ENCODE measurements around the gene STEAP1B. TPM values are rescaled to one million over a fixed set of nuclear protein-coding genes. Genes with fewer than 3 reads are reported as not detected.
"Not testable (repeated sequence)": the region's sequence is repeated elsewhere in the genome, so short reads cannot be mapped to it uniquely, and the experiment has no call there.

STEAP1B gene
- total RNA-seq, 5 donors from 2014 or later (not counting 1 experiment from before 2014, with no cell fraction given), result 0.28 to 0.44 (median 0.31) TPM; not detected in 1

GRCh38 chr7:22543169-22543568, 43.2 kb upstream of the STEAP1B start:
- CTCF ChIA-PET, result no interaction called here
- Histone ChIP-seq H3K4me1 (ENCODE audit: control insufficient read depth in 1 of 2, extremely low read depth in 1 of 2, insufficient read depth in 2 of 2, low read length in 2 of 2) (no peaks in the 10 kb centered on the region), H3K27me3 (replicated peaks in 1 of 2; ENCODE audit: control insufficient read depth in 2 of 2, extremely low read depth in 1 of 2, insufficient read depth in 2 of 2, low read length in 1 of 2) (peaks cover 2 to 3% of the 10 kb centered on the region in 2 experiments), H3K36me3 (ENCODE audit: control insufficient read depth in 2 of 2, extremely low read depth in 1 of 2, insufficient read depth in 1 of 2, low read length in 1 of 2) (no peaks in the 10 kb centered on the region), H3K9me3 (no peaks in the 10 kb centered on the region), H3K27ac (ENCODE audit: low read length) (no peak overlapping the region), H3K4me3 (ENCODE audit: control insufficient read depth in 1 of 2, extremely low read depth in 1 of 2, low read length in 1 of 2) (no peak overlapping the region)
- Mint-ChIP-seq H3K27ac (no peak overlapping the region), H3K9me3 (no peaks in the 10 kb centered on the region), H3K4me3 (no peak overlapping the region), H3K4me1 (no peaks in the 10 kb centered on the region), H3K27me3 (peaks cover 26 to 33% of the 10 kb centered on the region in 2 donors), H3K36me3 (no peaks in the 10 kb centered on the region)
- DNase-seq, result no peak
- ATAC-seq (replicated peaks in 1 of 4), result no peak
- WGBS (ENCODE audit: insufficient coverage), result 93% methylated on average over 3 of the region's 7 CpGs
- POLR2A ChIA-PET, result no interaction called here

- no peak for ATAC-seq (replicated peaks in 1 of 4)
- no peaks in the 10 kb centered on the region for H3K4me1 Mint-ChIP-seq
- ChIA-PET CTCF (interaction anchor here in 1 of 2 donors (0.7 kb wide), 1 partner anchor 226 kb away, joined by 3 read pairs; no protein-coding TSS in a partner anchor), POLR2A (no interaction called here)
- Histone ChIP-seq H3K9me3 (no peaks in the 10 kb centered on the region), H3K4me1 (ENCODE audit: control insufficient read depth in 1 of 2, extremely low read depth in 1 of 2, insufficient read depth in 2 of 2, low read length in 2 of 2) (no peaks in the 10 kb centered on the region), H3K27ac (ENCODE audit: low read length) (no peak overlapping the region), H3K36me3 (ENCODE audit: control insufficient read depth in 2 of 2, extremely low read depth in 1 of 2, insufficient read depth in 1 of 2, low read length in 1 of 2) (no peaks in the 10 kb centered on the region), H3K27me3 (replicated peaks in 1 of 2; ENCODE audit: control insufficient read depth in 2 of 2, extremely low read depth in 1 of 2, insufficient read depth in 2 of 2, low read length in 1 of 2) (peaks cover under 1 to 3% of the 10 kb centered on the region in 2 experiments), H3K4me3 (ENCODE audit: control insufficient read depth in 1 of 2, extremely low read depth in 1 of 2, low read length in 1 of 2) (no peak overlapping the region)
- H3K4me3 Mint-ChIP-seq, result no peak overlapping the region
- H3K27me3 Mint-ChIP-seq, result peaks cover 26 to 30% of the 10 kb centered on the region in 2 donors
- DNase-seq, result no peak
- H3K36me3 Mint-ChIP-seq, result no peaks in the 10 kb centered on the region
- no peak overlapping the region for H3K27ac Mint-ChIP-seq
- 76% methylated on average over 3 of the region's 5 CpGs for WGBS (ENCODE audit: insufficient coverage)
- no peaks in the 10 kb centered on the region for H3K9me3 Mint-ChIP-seq
These were observed 42.7 kb upstream of the STEAP1B start for GRCh38 chr7:22542669-22543068.

- CTCF ChIA-PET, result interaction anchor here in 1 of 2 donors (0.7 kb wide), 1 partner anchor 225 kb away, joined by 3 read pairs; no protein-coding TSS in a partner anchor
- Mint-ChIP-seq H3K4me1 (no peaks in the 10 kb centered on the region), H3K9me3 (no peaks in the 10 kb centered on the region), H3K4me3 (no peak overlapping the region), H3K27me3 (peaks cover 26 to 30% of the 10 kb centered on the region in 2 donors), H3K36me3 (no peaks in the 10 kb centered on the region), H3K27ac (no peak overlapping the region)
- Histone ChIP-seq H3K36me3 (ENCODE audit: control insufficient read depth in 2 of 2, extremely low read depth in 1 of 2, insufficient read depth in 1 of 2, low read length in 1 of 2) (no peaks in the 10 kb centered on the region), H3K9me3 (no peaks in the 10 kb centered on the region), H3K4me3 (ENCODE audit: control insufficient read depth in 1 of 2, extremely low read depth in 1 of 2, low read length in 1 of 2) (no peak overlapping the region), H3K27ac (ENCODE audit: low read length) (no peak overlapping the region), H3K4me1 (ENCODE audit: control insufficient read depth in 1 of 2, extremely low read depth in 1 of 2, insufficient read depth in 2 of 2, low read length in 2 of 2) (no peaks in the 10 kb centered on the region), H3K27me3 (replicated peaks in 1 of 2; ENCODE audit: control insufficient read depth in 2 of 2, extremely low read depth in 1 of 2, insufficient read depth in 2 of 2, low read length in 1 of 2) (peaks cover 0 to 3% of the 10 kb centered on the region in 2 experiments)
- POLR2A ChIA-PET, result no interaction called here
- WGBS (ENCODE audit: insufficient coverage), result 75% methylated on average over 1 of the region's 5 CpGs
- ATAC-seq (replicated peaks in 1 of 4), result no peak
- DNase-seq, result no peak
These were observed 42.3 kb upstream of the STEAP1B start for GRCh38 chr7:22542254-22542653.

- H3K36me3 ChIP-seq (ENCODE audit: control insufficient read depth in 2 of 2, extremely low read depth in 1 of 2, insufficient read depth in 1 of 2, low read length in 1 of 2), result no peaks in the 10 kb centered on the region
- peaks cover 22 to 30% of the 10 kb centered on the region in 2 donors for H3K27me3 Mint-ChIP-seq
- WGBS (ENCODE audit: insufficient coverage), result 93% methylated on average over 2 of the region's 6 CpGs
- no peak for DNase-seq
- POLR2A ChIA-PET, result no interaction called here
- H3K27me3 ChIP-seq (replicated peaks in 1 of 2; ENCODE audit: control insufficient read depth in 2 of 2, extremely low read depth in 1 of 2, insufficient read depth in 2 of 2, low read length in 1 of 2), result peaks cover 0 to 3% of the 10 kb centered on the region in 2 experiments
- CTCF ChIA-PET, result no interaction called here
- H3K4me1 Mint-ChIP-seq, result no peaks in the 10 kb centered on the region
- H3K9me3 ChIP-seq, result no peaks in the 10 kb centered on the region
- H3K27ac ChIP-seq (ENCODE audit: low read length), result no peak overlapping the region
- H3K27ac Mint-ChIP-seq, result no peak overlapping the region
- ATAC-seq (replicated peaks in 1 of 4), result no peak
- no peaks in the 10 kb centered on the region for H3K36me3 Mint-ChIP-seq
- H3K4me3 Mint-ChIP-seq, result no peak overlapping the region
- H3K4me3 ChIP-seq (ENCODE audit: control insufficient read depth in 1 of 2, extremely low read depth in 1 of 2, low read length in 1 of 2), result no peak overlapping the region
- H3K4me1 ChIP-seq (ENCODE audit: control insufficient read depth in 1 of 2, extremely low read depth in 1 of 2, insufficient read depth in 2 of 2, low read length in 2 of 2), result no peaks in the 10 kb centered on the region
- no peaks in the 10 kb centered on the region for H3K9me3 Mint-ChIP-seq
These were observed 41.8 kb upstream of the STEAP1B start for GRCh38 chr7:22541789-22542188.

GRCh38 chr7:22528537-22528936, 28.5 kb upstream of the STEAP1B start:
- H3K9me3 ChIP-seq; DNase-seq; H3K27me3 ChIP-seq (replicated peaks in 1 of 2; ENCODE audit: control insufficient read depth in 2 of 2, extremely low read depth in 1 of 2, insufficient read depth in 2 of 2, low read length in 1 of 2); H3K36me3 Mint-ChIP-seq; H3K27ac Mint-ChIP-seq; CTCF ChIA-PET; H3K36me3 ChIP-seq (ENCODE audit: control insufficient read depth in 2 of 2, extremely low read depth in 1 of 2, insufficient read depth in 1 of 2, low read length in 1 of 2); H3K9me3 Mint-ChIP-seq; ATAC-seq (replicated peaks in 1 of 4); H3K27ac ChIP-seq (ENCODE audit: low read length); H3K4me3 Mint-ChIP-seq; POLR2A ChIA-PET; H3K4me1 Mint-ChIP-seq; H3K4me1 ChIP-seq (ENCODE audit: control insufficient read depth in 1 of 2, extremely low read depth in 1 of 2, insufficient read depth in 2 of 2, low read length in 2 of 2); H3K4me3 ChIP-seq (ENCODE audit: control insufficient read depth in 1 of 2, extremely low read depth in 1 of 2, low read length in 1 of 2): not testable (repeated sequence)
- peaks cover 22 to 26% of the 10 kb centered on the region in 2 donors for H3K27me3 Mint-ChIP-seq
- no CpG with 5 or more reads among the region's 14 CpGs for WGBS (ENCODE audit: insufficient coverage)

- H3K36me3 Mint-ChIP-seq; H3K4me1 Mint-ChIP-seq; DNase-seq; H3K4me1 ChIP-seq (ENCODE audit: control insufficient read depth in 1 of 2, extremely low read depth in 1 of 2, insufficient read depth in 2 of 2, low read length in 2 of 2); H3K27ac Mint-ChIP-seq; H3K27ac ChIP-seq (ENCODE audit: low read length); H3K4me3 ChIP-seq (ENCODE audit: control insufficient read depth in 1 of 2, extremely low read depth in 1 of 2, low read length in 1 of 2); H3K9me3 Mint-ChIP-seq; H3K27me3 ChIP-seq (replicated peaks in 1 of 2; ENCODE audit: control insufficient read depth in 2 of 2, extremely low read depth in 1 of 2, insufficient read depth in 2 of 2, low read length in 1 of 2); H3K36me3 ChIP-seq (ENCODE audit: control insufficient read depth in 2 of 2, extremely low read depth in 1 of 2, insufficient read depth in 1 of 2, low read length in 1 of 2); H3K4me3 Mint-ChIP-seq; H3K9me3 ChIP-seq; ATAC-seq (replicated peaks in 1 of 4): not testable (repeated sequence)
- H3K27me3 Mint-ChIP-seq, result peaks cover 32% of the 10 kb centered on the region in 2 donors
- CTCF ChIA-PET, result interaction anchor here (0.7 to 0.9 kb wide), 2 partner anchors 533 to 753 kb away, joined by 3 to 6 read pairs; no protein-coding TSS in a partner anchor
- 27% methylated on average over 3 of the region's 5 CpGs for WGBS (ENCODE audit: insufficient coverage)
- POLR2A ChIA-PET, result interaction anchor here in 1 of 2 donors (0.6 kb wide), 1 partner anchor 248 kb away, joined by 3 read pairs; no protein-coding TSS in a partner anchor
These were observed 24.5 kb upstream of the STEAP1B start for GRCh38 chr7:22524353-22524947.
